Measurements from ENCODE around the gene ACTR3. TPM values are rescaled to one million over a fixed set of nuclear protein-coding genes. Genes with fewer than 3 reads are reported as not detected.

ACTR3 gene
- total and polyA plus RNA-seq, 4 donors, result 35.5 to 260 (median 184) TPM

DNA sequence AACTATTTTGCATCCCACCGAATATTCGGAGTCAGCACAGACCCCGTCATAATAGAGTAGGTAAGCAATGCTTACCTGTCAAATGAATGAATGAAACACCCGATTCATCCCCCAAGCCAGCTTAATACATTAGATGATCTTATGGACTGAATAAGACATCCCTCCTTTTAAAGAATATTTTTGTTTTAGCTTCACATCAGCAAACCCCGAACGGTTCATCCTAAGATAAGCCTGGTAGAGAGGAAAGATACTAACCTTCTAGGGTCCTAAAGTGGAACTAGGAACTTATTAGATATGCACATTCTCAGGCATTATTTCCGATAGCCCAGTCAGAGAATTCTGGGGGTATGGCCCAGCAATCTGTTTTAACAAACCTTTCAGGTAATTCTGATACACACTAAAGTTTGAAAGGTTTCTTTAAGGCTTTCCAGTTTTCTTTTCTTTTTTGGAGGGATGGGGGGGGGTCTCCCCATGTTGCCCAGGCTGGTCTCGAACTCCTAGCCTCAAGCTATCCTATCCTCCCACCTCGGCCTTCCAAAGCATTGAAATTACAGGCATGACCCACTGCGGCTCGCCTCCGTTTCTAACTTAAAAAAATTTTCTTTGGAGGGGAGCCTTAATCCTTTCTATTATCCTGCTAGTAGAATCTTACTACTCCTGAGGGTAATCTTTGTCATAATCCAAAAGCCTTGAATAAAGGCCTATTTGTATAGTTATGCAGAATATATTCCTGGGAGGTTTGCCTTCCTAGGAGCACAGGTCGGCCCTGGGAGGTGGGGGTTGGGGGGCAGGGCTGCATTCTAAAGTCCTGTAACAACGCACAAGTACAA lies 1.0 kb upstream of the ACTR3 start:
- DNase-seq, result no peak
- Histone ChIP-seq H3K36me3 (ENCODE audit: control insufficient read depth in 4 of 4, insufficient read depth in 4 of 4, low read length in 4 of 4) (peaks cover 0 to 2% (median 0%) of the 10 kb centered on the region in 4 donors), H3K9ac (ENCODE audit: insufficient read depth in 1 of 2, low read length in 2 of 2) (peak overlapping the region; percentile 90 to 95), H3K4me3 (peak overlapping the region; percentile 62), H3K27ac (ENCODE audit: low read depth in 1 of 2, low read length in 1 of 2) (peak overlapping the region; percentile 74 to 93), H3K4me1 (ENCODE audit: control insufficient read depth in 5 of 5, insufficient read depth in 5 of 5, low read length in 5 of 5) (peaks cover 4 to 41% (median 17%) of the 10 kb centered on the region in 5 donors), H3K9me3 (ENCODE audit: control insufficient read depth in 4 of 4, insufficient read depth in 3 of 4, low read length in 3 of 4) (no peaks in the 10 kb centered on the region), H3K27me3 (ENCODE audit: control insufficient read depth in 3 of 3, insufficient read depth in 3 of 3, low read length in 2 of 3) (no peaks in the 10 kb centered on the region)
- WGBS, 2 donors, result 34 to 37% methylated on average over 14 of the region's 14 CpGs
- TF ChIP-seq, protein P1, sequence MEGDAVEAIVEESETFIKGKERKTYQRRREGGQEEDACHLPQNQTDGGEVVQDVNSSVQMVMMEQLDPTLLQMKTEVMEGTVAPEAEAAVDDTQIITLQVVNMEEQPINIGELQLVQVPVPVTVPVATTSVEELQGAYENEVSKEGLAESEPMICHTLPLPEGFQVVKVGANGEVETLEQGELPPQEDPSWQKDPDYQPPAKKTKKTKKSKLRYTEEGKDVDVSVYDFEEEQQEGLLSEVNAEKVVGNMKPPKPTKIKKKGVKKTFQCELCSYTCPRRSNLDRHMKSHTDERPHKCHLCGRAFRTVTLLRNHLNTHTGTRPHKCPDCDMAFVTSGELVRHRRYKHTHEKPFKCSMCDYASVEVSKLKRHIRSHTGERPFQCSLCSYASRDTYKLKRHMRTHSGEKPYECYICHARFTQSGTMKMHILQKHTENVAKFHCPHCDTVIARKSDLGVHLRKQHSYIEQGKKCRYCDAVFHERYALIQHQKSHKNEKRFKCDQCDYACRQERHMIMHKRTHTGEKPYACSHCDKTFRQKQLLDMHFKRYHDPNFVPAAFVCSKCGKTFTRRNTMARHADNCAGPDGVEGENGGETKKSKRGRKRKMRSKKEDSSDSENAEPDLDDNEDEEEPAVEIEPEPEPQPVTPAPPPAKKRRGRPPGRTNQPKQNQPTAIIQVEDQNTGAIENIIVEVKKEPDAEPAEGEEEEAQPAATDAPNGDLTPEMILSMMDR (IDR thresholded peaks at IDR 0.05; ENCODE audit: control extremely low read depth, extremely low read depth), result no peak
- ATAC-seq (ENCODE audit: insufficient read depth, low FRiP score), result no peak

DNA sequence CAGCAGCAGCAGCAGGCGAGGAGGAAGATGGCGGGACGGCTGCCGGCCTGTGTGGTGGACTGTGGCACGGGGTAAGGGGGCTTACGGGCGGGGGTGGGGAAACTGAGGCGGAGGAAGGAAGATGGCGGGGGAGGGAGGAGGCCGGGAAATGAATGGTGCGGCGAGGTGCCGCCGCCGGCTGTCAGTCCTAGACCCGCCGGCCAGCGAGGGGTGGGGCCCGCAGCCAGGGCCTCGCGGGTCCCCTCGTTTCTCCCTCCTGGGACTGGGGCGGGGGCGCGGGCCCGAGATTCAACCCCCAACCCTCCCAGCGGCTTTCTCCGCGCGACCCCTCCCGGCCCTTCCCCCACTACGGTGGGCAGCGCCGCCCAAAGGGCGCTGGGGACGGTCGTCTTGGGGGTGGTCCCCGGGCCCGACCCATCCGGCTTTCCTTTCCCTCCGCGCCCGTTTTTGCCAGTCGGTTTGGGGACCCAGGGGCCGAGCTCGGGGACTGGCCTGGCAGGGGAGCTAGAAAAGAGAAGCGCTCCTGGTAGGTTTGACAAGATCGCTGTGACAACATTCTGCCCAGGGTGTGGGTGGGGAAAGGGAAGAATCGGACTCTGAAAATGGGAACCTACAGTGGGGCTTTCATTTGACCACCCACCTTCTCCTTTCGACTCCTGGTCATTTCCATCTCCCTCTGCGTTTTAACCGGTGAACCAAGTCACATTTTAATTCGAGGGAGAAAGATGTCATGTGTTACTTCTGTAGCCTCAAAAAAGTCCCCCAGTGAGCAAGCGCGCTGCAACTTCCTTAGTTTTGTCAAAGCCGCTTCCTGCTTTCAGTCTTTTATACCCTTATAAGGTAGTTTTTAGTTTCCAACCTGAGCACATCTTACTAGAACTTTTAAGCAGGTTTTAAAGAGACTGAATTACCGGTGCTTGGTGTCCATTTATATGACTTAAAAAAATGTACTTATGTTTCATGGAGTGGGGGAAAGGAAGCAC lies 655 bp downstream of the ACTR3 start:
- H3K4me1 ChIP-seq (ENCODE audit: control insufficient read depth in 5 of 5, insufficient read depth in 5 of 5, low read length in 5 of 5), result peaks cover 4 to 41% (median 28%) of the 10 kb centered on the region in 5 donors
- TF ChIP-seq, protein P1 (IDR thresholded peaks at IDR 0.05; ENCODE audit: control extremely low read depth, extremely low read depth), result no peak
- ATAC-seq (ENCODE audit: insufficient read depth, low FRiP score) (no peak), DNase-seq (peak; percentile 58 to 77 (median 77))
- H3K27me3 ChIP-seq (ENCODE audit: control insufficient read depth in 3 of 3, insufficient read depth in 3 of 3, low read length in 2 of 3), result no peaks in the 10 kb centered on the region
- peaks cover 0 to 8% (median 0%) of the 10 kb centered on the region in 4 donors for H3K36me3 ChIP-seq (ENCODE audit: control insufficient read depth in 4 of 4, insufficient read depth in 4 of 4, low read length in 4 of 4)
- peak overlapping the region; percentile 91 for H3K4me3 ChIP-seq
- H3K27ac ChIP-seq (ENCODE audit: low read depth in 1 of 2, low read length in 1 of 2), result peak overlapping the region; percentile 91 to 98
- H3K9me3 ChIP-seq (ENCODE audit: control insufficient read depth in 4 of 4, insufficient read depth in 3 of 4, low read length in 3 of 4), result no peaks in the 10 kb centered on the region
- 1% methylated on average over 46 to 57 of the region's 57 CpGs for WGBS, 2 donors
- H3K9ac ChIP-seq (ENCODE audit: insufficient read depth in 1 of 2, low read length in 2 of 2), result peak overlapping the region; percentile 51 to 83

DNA sequence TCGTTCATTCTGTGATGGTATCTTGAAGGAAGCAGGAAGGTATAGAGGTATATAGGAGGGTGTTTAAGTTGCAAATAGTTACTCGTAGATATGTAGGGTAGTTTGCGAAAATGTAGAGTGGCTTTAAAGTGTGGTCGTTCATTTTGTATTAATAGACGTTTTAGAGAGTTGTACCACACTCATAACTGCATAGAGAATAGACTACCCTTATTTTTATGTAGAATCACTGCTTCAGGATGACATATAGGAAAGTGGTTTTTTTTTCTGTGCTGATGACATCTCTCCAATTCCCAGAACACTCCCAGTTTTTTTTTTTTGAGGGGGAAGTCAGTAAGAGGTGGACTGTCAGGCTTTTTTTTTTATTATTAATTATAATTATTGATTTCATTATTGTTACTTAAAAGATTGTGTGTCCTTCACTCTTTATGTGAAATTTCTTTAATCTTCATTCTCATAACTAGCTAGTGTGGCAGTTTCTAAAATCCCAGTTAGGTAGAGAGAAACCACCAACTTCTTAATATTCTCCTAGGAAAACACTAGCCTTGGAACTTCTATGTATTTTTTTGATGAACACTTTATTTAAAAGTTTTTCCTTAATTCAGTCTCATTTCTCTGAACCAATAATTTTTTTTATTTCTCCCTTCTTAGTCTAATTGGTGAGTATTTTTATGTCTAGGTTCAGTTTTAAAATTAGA lies 1.5 kb downstream of the ACTR3 start:
- H3K27ac ChIP-seq (ENCODE audit: low read depth in 1 of 2, low read length in 1 of 2), result peak overlapping the region in 1 of 2 donors; percentile 91
- peaks cover 4 to 40% (median 28%) of the 10 kb centered on the region in 5 donors for H3K4me1 ChIP-seq (ENCODE audit: control insufficient read depth in 5 of 5, insufficient read depth in 5 of 5, low read length in 5 of 5)
- TF ChIP-seq, protein P1 (IDR thresholded peaks at IDR 0.05; ENCODE audit: control extremely low read depth, extremely low read depth), result no peak

More for the DNA sequence above, 1.5 kb downstream of the ACTR3 start:
- Histone ChIP-seq H3K4me3 (no peak overlapping the region), H3K27me3 (ENCODE audit: control insufficient read depth in 3 of 3, insufficient read depth in 3 of 3, low read length in 2 of 3) (no peaks in the 10 kb centered on the region), H3K9me3 (ENCODE audit: control insufficient read depth in 4 of 4, insufficient read depth in 3 of 4, low read length in 3 of 4) (no peaks in the 10 kb centered on the region), H3K36me3 (ENCODE audit: control insufficient read depth in 4 of 4, insufficient read depth in 4 of 4, low read length in 4 of 4) (peaks cover 0 to 8% (median 0%) of the 10 kb centered on the region in 4 donors), H3K9ac (ENCODE audit: insufficient read depth in 1 of 2, low read length in 2 of 2) (peak overlapping the region in 1 of 2 donors; percentile 83)
- WGBS, 2 donors, result 1 to 2% methylated on average over 5 of the region's 5 CpGs
- DNase-seq (no peak), ATAC-seq (ENCODE audit: insufficient read depth, low FRiP score) (no peak)

All from lung (tissue), 12 donors.